ENCODE results near the gene CDK4.

CDK4 gene

GRCh38 chr12:57737467-57738460 is 14.3 kb downstream of the CDK4 start:
- no peak for DNase-seq

GRCh38 chr12:57736741-57737466 is 15.2 kb downstream of the CDK4 start:
- DNase-seq: no peak

GRCh38 chr12:57735952-57736740 is 16.0 kb downstream of the CDK4 start:
- no peak for DNase-seq

GRCh38 chr12:57735198-57735855 is 16.8 kb downstream of the CDK4 start:
- DNase-seq: no peak

- DNase-seq: no peak
These were observed 17.5 kb downstream of the CDK4 start for GRCh38 chr12:57734591-57734990.

GRCh38 chr12:57733928-57734327 is 18.2 kb downstream of the CDK4 start:
- no peak for DNase-seq

GRCh38 chr12:57732726-57733593 is 19.1 kb downstream of the CDK4 start:
- no peak for DNase-seq

GRCh38 chr12:57732270-57732669 is 19.8 kb downstream of the CDK4 start:
- DNase-seq: no peak

- DNase-seq: no peak
These were observed 20.6 kb downstream of the CDK4 start for GRCh38 chr12:57731411-57732080.

GRCh38 chr12:57730336-57731067 is 21.6 kb downstream of the CDK4 start:
- no peak for DNase-seq

GRCh38 chr12:57729321-57729844 is 22.7 kb downstream of the CDK4 start:
- no peak for DNase-seq

- no peak for DNase-seq
These were observed 24.2 kb downstream of the CDK4 start for GRCh38 chr12:57727758-57728395.

- DNase-seq: no peak
These were observed 25.0 kb downstream of the CDK4 start for GRCh38 chr12:57726884-57727757.

- no peak for DNase-seq
These were observed 25.8 kb downstream of the CDK4 start for GRCh38 chr12:57726151-57726883.

- DNase-seq: no peak
These were observed 26.3 kb downstream of the CDK4 start for GRCh38 chr12:57725851-57726150.

- DNase-seq: no peak
These were observed 27.0 kb downstream of the CDK4 start for GRCh38 chr12:57724936-57725740.

Data from SIG-M5 (cell line).